Activated CD4-positive, alpha-beta T cell treated with anti-CD3 and anti-CD28 coated beads, Interleukin-2, Interleukin-6, amounts not matched to agents 100 ng/mL and 50 ng/mL, durations not matched to agents 16 hours and 8 hours (primary cell): Measurements from ENCODE around the gene IL17C.
"Not testable (repeated sequence)": the region's sequence is repeated elsewhere in the genome, so short reads cannot be mapped to it uniquely, and the experiment has no call there.

Experiments
- DNase-seq: peaks from one replicate; pipeline ENCODE4 v3.0.0-alpha.2; 2020

The IL17C gene

DNA sequence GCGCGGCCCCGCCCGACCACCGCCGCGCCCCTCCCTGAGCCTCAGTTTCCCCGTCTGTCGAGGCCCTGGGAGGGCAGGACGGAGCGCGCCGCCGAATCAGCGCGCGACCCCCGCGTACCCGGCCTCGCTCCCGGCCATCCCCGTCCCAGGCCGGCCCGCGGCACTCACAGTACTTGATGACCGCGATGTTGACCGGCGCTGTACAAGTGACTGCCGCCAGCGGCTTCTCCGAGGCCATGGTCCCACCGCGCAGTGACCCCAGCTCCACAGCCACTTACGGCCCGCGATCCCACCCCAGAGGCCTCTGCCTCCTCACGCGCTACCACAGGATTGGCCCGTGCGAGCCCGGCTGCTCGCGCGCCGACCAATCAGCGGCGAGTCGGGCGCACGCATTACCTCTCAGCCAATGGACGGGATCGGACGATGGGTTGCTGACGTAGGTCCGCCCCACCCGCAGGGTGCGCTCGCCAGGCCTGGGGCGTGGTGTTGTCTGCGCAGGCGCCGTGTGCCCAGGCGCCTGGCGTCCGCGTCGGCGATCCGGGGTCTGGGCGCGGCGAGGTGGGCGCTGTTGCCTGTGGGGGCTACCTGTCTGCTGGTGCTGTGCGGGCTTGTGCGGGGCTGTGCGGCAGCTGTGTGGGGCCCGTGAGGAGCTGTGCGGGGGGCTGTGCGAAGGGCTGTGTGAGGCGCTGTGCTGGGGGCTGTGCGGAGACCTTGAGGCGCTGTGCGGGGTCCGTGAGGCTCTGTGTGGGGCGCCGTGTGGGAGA, 24.7 kb downstream of the IL17C start, which contains the start of gene MVD:
TSS of gene MVD (minus strand) at position 249 of the 764 bp plus-strand sequence. CDS start at position 238, 11 bp downstream.
- peak; percentile 98 for DNase-seq

DNA sequence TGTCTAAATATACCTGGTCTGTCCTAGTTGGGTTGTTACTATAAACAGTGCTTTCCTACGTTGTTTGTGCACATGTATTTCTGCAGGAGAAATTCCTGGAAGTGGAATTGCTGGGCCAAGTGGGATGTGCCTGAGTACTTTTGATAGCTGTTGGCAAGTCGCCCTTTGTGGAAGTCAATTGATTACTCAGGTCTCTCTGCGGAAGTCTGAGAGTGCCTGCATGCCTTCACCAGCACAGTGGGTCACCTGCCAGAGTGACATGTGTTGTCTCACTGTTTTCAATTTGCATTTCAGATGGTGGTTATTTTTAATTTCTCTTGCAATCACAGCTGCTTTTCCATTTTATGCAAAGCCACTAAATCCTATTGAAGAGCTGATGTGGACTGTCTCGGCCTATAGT, 26.8 kb downstream of the IL17C start:
- no peak for DNase-seq

DNA sequence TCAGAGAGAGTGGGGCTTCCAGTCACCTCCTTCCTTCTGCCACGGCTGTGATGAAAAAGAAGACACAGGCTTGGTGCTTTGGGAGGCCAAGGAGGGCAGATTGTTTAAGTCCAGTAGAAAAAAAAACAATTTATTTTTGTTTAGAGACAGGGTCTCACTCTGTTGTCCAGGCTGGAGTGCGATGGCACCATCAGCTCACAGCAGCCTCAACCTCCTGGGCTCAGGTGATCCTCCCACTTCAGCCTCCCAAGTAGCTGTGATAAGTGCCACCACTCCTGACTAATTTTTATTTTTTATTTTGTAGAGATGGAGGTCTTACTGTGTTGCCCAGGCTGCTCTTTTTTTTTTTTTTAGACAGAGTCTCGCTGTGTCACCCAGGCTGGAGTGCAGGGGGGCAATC, 27.2 kb downstream of the IL17C start:
- DNase-seq = no peak

DNA sequence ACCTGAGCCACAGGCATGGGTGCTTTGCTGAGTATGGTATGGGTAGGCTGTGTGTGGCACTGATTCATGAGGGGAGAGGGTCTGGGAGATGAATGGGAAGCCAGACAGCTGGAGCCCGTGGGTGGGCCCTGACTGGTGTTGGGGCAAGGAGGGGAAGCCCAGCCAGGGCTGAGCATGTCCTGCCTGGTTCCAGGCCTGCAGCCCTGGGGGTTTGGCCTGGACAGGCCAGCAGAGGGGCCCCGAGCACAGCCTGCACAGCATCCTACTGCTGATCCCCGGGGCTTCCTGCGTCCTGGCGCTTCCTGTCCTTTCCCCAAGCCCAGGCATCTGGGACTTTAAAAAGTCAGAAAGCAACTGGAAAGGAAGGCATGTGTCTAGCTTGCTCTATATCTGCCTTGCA, 29.1 kb downstream of the IL17C start:
- no peak for DNase-seq

DNA sequence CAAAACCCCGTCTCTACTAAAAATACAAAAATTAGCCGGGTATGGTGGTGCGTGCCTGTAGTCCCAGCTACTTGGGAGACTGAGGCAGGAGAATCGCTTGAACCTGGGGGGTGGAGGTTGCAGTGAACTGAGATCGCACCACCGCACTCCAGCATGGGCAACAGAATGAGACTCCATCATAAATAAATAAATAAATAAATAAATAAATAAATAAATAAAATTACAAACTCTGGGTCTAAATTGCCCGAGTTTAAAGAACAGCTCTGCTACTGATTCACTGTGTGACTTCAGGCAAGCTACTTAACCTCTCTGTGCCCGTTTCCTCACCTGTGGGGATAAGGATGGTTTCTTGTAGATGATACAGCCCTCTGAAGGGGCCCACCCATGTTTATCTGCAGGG, 31.1 kb downstream of the IL17C start:
- not testable (repeated sequence) for DNase-seq

DNA sequence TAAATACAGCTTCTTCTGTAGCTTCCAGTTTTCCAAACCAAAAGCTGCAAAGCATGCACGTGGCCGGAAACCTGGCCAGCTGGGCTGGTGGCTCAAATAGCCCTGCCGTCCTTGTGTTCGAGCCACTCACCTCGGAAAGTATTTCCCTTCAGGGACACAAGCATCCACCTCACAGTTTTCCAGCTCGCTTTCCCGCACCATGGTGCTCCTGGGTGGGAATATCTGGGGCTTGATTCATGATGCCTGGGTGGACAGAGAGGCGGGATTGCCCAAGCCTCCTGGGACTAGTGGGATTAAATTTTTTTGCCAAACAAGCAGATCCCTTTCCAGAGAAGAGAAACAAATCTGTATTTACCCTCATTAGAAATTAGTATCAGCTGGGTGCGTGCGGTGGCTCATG, 31.6 kb downstream of the IL17C start:
- no peak for DNase-seq

DNA sequence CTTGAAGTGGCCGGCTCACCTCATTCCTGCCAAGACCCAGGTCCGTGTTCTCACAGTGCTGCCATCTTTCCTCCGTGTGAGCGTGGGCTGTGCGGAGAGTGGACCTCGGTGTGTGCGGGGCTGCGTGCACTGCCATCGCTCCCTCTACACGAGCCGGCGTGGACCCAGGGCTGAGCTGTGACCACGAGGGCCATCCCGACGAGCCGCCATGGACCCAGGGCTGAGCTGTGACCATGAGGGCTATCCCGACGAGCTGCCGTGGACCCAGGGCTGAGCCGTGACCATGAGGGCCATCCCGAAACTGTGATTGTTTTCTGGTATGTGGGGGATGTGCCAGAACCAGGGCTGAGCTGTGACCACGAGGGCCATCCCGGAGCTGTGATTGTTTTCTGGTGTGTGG, 33.4 kb downstream of the IL17C start:
- no peak for DNase-seq

DNA sequence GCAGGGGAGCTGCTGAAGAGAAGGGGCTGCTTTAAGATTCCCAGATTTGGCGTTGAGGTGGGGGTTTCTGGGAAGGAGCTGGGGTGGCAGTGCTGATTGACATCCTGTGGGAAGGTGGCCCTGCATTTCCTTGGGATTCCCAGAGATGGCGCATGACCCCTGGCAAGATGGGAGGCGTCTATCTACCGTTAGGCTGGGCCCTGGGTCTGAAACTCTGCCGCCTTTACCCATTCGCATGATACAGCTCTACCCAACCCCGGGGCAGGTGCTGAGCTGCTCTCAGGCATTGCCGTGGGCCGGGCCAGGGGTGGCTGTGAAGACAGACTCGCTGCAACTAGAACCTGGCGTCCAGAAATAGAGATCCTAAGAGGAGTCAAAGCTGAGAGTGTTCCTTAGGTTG, 34.4 kb downstream of the IL17C start:
- no peak for DNase-seq

DNA sequence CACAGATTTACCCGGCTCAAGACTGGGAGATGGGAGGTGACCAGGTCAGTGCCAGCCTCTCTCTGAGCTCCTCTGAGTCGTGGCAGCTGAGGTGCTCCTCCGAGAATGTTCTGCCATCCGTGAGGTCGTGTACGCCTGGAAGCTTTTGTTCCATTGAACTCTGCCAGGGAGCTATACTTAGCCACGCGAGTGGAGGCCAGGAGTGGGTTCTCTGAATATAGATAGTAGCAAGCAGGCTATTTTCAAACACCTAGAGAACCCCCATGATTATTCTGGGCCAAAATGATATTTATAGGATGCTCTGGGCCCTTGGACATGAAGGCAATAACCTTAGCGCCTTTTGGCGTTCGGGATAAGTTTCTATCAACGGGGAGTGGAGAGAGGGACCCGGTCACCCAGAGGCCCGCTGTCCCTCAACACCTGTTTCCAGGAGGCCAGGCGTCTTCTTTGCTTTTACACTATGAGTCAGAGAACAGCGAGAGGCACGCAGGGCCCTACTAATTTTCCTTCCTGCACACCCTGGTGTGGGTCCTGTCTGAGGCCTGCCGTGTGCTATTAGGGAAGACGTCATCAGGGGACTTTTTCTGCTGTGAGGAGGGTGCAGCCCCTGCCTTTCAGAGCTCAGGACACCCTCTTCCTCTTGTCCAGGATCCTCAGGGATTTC, 35.5 kb downstream of the IL17C start:
- no peak for DNase-seq

DNA sequence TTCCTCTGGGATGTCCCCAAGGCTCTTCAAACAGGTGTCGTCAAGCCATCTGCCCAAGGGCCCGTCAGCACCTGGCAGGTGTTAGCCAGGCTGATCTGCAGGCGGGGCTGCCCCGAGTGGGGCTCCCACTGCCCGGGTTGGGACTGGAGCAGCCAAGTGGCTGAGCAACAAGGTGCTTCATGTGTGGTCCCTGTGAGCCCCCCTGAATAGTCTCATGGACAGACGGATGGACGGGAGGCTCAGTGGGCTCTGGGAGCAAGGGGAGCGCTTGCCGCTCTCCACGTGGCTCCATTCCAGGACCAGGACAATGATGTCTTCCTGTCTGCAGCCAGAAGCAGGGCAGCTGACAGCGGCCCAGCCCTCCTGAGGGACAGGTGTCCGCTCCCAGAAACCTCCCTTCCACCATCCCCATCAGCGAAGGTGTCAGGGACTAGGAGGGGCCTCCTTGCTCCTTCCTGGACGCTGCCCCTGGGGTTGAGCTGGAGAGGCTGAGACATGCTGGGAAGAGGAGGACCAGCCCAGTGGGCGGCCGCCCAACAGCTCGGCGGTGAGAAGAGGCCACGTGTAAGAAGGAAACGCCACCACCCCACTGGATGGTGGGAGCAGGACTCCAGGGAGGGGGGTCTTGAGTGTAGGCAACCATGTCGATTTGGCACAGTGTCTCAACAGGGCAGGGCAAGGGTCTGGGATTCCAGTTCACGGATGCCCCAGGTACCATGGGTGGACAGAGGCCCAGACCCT, 38.3 kb downstream of the IL17C start:
- no peak for DNase-seq

DNA sequence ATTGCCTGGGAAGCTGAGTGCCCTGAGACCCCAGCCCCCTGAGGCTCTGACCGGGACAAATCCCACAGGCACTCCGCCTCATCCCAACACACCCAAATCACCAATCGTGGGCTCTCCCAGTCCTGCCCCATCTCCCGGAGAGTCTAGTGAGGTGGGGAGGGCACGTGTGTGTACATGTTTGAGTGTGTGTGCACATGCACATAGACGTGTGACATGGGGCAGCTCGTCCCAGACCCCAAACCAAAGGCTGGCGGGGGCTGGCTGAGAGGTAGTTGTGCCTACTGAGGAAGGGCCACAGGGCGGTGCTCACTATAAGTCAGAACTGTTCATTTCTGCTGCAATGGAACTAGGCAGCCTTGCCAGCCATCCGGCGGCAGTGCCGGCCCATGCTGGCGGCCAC, 39.3 kb downstream of the IL17C start:
- no peak for DNase-seq

DNA sequence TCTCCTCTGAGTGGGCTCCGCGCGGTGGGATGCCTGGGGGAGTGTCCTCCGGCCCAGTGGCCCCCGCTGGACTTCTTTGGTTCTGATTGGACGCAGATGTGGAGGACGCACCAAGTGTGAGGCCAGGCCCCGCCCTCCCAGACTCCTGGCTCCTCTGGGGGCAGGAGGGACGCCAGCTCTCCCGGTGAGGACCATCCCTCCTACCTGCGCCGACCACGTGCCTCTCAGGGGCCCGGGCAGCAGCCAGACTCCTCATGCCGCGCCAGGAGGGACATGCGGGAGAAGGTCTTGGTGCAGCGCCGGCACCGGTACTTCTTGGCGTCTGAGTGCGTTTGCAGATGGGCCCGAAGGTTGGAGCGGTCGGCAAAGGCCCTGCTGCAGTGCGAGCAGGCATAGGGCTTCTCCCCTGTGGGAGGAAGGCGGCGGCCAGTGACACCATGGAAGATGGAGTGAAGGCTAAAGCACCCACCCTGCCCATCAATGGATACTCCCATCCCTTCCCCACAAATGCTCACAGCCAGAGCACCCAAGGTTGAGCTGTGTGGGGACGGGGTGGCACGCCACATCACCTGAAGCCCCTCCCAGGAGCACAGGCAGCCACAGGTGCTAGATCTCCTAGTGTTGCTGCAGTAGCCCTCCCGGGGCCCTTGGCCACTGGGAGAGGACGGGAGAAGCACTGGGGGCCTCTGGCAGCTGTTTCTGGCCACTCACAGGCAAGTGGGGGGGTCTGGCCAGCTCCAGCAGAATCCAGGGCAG, 40.0 kb downstream of the IL17C start:
- DNase-seq = no peak

DNA sequence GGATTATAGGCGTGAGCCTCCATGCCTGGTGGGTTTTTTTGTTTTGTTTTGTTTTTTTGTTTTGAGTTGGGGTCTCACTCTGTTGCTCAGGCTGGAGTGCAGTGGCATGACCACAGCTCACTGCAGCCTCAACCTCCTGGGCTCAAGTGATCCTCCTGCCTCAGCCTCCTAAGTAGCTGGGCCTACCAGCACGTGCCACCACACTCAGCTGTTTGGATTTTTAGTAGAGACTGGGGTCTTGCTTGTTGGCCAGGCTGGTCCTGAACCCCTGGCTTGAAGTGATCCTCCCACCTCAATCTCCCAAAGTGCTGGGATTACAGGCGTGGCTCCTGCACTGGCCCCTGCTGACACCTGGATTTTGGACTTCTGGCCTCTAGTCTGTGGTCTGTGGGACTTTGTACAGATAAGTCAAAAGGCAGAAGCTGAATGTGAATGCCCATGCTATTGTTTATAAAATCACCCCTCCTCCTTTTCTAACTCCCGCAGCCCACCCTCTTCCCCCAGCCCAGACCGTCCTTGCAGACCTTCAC, 42.2 kb downstream of the IL17C start:
- no peak for DNase-seq

DNA sequence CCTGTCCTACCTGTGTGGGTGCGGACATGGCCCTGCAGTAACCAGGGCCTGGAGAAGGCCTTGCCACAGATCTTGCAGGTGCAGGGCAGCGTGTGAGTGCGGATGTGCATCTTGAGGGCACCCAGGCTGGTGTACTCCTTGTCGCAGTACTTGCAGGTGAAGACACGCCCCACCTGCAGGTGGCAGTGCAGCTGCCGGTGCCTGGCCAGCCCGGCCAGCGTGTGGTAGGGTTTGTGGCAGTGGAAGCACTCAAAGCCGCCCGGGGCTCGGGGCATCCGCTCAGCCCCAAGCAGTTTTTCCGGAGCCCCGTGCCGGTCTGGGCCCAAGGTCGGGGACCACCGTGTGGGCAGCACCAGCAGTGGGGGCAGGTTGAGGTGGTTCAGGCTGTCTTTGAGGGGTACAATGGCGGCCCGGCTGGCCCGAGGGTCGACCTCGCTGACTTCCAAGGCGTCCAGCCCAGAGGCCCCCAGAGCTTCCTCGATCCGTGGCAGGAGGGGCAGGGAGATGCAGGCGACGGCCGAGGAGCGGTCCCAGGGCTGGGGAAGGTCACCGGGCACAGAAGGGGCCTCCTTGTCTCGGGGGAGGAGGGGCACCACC, 42.8 kb downstream of the IL17C start:
- peak; percentile 71 for DNase-seq

DNA sequence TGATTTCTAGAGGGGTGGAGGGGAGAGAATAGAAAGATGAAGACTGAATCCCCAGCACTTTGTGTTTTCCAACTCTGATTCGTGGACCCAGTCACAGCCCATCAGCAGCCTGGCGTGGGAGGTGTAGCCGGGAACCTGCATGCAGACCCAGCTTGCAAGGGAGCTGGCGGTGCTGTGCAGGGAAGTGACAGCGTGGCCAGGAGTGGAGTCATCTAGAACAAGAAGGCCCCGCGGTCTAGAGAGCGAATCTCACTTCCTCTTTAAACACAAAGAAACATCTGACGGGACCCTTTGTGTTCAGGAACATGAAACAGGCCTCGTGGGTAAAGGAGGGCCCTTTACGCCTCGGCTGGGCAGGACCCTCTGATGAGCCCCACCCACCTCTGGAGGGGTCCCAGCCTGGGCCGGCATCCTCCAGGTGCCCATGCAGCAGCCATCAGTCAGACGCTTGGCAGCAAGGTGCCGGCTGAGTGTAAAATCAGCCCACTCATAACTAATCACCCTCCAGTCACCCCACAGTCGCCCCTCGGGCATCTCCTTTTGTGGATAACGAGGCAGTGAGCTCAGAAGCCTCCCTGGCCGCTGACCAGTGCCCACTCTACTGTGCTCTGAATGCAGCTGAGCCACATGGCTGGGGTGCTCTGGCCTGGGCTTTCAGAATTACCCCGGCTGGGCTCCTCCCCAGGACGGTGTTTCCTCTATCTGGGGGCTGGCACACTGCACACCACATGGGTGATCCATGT, 43.5 kb downstream of the IL17C start:
- peak; percentile 79 for DNase-seq

DNA sequence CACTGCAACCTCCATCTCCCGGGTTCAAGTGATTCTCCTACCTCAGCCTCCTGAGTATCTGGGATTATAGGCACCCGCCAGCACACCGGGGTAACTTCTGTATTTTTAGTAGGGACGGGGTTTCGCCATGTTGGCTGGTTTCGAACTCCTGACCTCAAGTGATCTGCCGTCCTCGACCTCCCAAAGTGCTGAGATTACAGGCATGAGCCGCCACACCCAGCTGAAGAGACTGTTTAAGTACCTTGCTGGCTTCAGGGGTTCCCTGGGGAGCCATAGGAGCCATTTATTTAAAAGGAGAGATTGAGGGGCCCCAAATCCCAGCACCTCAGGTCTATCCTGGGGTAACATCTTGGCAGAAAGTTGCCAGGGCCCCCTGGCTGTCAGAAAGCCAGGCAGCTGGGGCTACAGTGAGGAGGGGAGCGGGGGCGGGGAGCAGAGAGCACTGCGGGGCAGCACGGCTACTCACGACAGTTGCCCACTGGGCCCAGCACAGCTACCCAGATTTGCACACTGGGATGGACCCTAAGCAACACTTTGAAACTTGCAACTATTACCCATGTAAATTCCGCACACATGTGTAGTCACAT, 46.3 kb downstream of the IL17C start:
- DNase-seq = no peak

DNA sequence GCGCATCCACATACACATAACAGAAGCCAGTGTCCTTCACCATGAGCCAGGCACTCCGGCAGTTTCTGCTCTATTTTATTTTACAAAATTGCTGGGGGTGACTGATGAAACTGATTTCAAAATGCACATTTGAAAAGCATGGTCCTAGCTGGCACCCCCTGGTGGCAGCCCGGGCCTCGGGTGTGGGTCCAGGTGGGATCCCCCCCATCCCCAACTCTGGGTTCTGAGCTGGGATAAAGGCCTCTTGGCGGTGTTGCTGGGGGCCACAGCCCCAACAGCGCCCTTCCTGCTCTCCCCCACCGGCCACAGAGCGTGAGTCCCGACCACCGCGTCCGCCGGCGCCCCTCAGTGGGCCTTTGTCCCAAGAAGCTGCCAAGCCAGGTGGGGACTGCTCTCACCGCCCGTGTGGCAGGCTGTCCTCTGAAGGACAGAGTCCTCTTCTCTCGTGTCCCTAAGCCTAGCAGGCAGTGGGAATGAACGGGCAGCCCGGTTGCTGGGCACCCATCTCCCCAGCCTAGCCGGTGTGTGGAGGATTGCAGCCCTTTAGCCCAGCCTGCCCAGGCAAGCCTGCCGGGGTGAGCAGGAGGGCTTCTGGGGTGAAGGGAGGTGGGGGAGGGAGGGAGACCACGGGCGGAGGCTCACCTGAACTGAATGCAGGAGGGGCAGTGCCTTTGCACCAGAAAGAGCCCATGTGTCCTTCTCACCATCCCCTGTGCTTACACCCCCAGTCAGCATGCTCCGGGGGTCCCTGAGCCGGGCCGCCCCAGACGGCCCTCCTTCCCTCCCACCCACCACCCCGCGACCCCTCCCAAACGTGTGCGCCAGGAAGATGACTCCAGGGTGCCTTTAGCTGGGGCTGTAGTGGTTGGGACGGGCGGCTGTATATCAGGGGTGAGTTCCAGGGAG, 47.0 kb downstream of the IL17C start:
- DNase-seq = peak; percentile 53

DNA sequence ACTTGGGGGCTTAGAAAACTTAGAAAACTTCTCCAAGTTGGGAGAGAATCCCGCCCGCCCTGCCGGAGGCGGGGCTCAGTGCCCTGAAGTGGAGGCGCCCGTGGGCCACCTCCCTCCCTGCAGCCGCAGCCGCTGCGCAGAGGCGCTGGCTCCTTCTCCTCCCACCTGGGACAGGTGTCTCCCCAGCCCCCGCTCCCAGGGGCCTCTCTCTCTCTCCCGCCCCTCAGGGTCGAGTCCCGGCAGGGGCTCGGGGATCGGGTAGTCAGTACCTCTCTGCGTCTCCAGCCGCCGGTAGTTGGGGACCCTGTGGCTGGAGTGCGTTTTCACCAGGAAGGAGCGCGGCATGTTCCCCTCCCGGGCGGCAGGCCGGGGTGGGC, 47.7 kb downstream of the IL17C start:
- DNase-seq = no peak

DNA sequence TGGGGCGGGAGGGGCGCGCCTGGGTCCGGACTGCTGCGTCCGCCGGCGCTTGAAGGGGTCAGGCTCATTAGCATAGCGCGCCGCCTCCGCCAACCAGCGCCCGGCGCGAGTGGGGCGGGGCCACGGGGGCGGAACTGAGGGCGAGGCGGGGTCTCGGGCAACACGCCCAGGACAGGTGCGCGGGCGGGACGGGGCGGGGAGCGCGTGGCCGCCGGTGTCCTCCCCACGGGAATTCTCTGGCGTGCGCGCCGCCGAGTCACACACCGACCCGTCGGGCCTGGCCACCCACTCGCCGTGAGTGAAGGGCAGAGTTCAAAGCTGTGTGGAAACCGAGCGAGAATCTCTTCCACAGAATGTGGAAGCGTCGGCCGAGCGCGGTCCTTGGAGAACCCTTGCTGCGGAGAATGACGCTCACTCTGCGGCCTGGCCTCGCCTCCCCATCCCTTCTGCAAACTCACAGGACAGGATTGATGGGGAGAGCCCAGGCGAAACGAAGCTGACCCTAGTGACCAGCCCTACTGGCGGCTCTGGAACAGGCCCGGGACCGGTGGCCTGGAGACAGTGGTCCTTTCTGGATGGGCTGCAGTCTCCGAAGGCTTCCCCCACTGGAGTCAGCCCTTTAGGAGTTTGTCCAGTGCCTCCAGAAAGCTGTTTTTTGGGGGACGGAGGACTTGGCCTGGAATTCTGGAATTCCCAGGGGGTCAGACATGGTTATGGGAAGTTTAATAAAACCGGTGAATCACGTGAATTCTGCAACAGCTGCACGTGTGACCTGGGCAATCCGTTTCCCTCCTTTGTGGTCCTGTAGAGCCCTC, 48.3 kb downstream of the IL17C start, which contains the start of gene SNAI3:
TSS of gene SNAI3 (minus strand) at position 69 of the 815 bp plus-strand sequence. CDS start 101 bp downstream, outside the sequence.
- peak; percentile 86 for DNase-seq
